CD4-positive, alpha-beta T cell treated with Interferon alpha-2 for 1 hour (primary cell): ENCODE results near the gene WDR5.

Source experiments
- DNase-seq, 2 donors: peaks; one replicate each; pipeline ENCODE4 v3.0.0-alpha.2; 2020 to 2022

Gene WDR5

GRCh38 chr9:134132208-134132870, 3.5 kb upstream of the WDR5 start:
- DNase-seq, result no peak

GRCh38 chr9:134134949-134135342, 936 bp upstream of the WDR5 start:
- no peak for DNase-seq

- no peak for DNase-seq
Measured at GRCh38 chr9:134136118-134136995, 475 bp downstream of the WDR5 start.

DNA sequence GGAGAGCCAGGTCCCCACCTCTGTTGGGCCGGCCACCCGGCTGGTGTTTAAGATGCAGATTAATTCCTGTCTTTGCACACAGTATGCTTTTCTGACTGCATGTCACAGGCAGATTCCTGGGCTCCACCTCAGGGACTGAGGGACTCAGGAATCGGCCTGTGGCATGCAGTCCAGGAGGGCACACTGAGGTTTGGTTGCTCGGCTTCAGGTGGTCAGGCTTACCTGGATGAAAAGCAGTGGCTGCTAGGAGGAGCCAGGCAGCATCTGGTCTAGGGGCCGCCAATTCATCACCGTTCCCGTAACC, 1.1 kb downstream of the WDR5 start:
- no peak for DNase-seq

- no peak for DNase-seq
Measured at GRCh38 chr9:134138292-134138691, 2.4 kb downstream of the WDR5 start.

DNA sequence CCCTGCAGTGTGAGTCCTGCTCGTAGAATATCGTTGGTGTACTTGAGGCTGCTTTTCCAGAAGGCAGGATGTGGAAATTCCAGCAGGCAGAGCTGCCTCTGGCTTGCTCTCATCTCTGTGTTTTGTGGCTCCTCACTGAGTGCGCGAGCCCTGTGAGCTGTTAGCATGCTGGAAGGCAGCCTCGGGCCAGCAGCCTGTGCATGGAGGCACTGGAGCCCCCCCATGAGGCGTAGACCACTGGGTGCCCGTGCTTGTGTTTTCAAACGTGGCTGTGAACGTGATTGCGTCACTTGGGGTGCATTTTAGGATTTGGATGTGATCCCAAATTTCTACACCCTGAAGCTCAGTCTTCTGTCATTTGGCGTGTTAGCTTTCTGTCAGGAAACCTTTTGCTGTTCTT, 3.2 kb downstream of the WDR5 start:
- no peak for DNase-seq

DNA sequence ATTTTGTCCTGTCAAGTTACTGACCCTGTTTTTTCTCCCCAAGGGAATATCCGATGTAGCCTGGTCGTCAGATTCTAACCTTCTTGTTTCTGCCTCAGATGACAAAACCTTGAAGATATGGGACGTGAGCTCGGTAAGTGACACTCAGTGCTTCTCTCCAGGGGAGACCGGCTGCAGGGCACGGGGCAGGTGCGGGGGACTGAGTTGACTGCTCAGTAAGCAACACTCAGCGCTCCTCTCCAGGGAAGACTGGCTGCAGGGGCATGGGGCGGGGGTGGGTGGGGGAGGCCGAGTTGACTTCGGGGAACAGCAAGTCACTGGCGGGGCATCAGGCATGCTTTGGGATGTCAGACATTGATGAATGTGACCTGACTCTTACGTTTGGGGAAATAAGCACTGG, 6.0 kb downstream of the WDR5 start:
- DNase-seq, result no peak

- no peak for DNase-seq
Measured at GRCh38 chr9:134144801-134145200, 8.9 kb downstream of the WDR5 start.

DNA sequence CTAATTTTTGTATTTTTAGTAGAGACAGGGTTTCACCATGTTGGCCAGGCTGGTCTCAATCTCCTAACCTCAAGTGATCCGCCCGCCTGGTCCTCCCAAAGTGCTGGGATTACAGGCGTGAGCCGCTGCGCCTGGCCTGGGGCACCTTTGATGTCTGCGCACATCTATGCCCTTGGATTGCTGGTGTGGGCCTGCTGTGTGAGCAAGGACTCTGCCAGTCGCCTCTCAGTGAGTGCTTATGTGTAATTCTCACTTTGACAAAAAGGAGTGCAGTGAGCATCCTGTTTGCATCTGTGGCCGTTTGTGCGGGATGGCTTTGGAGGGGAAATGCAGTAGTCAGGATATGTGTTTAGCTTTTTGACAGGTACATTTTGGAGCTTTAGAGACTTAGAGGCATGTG, 9.4 kb downstream of the WDR5 start:
- DNase-seq, result no peak

- no peak for DNase-seq
Measured at GRCh38 chr9:134146774-134147493, 11.1 kb downstream of the WDR5 start.

- DNase-seq, result no peak
Measured at GRCh38 chr9:134149380-134149779, 13.5 kb downstream of the WDR5 start.

- no peak for DNase-seq
Measured at GRCh38 chr9:134150557-134151214, 14.8 kb downstream of the WDR5 start.

- DNase-seq, result no peak
Measured at GRCh38 chr9:134152022-134152448, 16.2 kb downstream of the WDR5 start.

- no peak for DNase-seq
Measured at GRCh38 chr9:134152488-134152887, 16.6 kb downstream of the WDR5 start.

DNA sequence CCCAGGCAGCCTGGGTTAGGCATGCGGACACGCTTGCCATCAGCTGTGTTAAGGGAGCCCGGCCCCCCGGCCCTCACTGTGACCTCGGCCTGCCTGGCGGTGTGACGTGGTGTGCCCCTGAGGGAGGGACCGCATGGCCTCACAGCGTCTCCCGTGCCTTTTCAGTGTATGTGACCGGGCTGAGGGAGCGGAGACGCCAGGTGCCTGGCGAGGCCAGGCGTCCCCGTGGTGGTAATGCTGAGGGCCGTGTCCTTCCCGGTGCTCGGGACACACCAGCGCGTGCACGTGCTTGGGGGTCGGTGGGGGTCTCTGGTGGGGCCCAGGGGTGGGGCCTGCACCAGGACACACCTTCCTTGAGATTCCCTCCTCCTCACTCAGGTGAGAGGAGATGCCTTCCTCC, 17.6 kb downstream of the WDR5 start:
- DNase-seq, result no peak

DNA sequence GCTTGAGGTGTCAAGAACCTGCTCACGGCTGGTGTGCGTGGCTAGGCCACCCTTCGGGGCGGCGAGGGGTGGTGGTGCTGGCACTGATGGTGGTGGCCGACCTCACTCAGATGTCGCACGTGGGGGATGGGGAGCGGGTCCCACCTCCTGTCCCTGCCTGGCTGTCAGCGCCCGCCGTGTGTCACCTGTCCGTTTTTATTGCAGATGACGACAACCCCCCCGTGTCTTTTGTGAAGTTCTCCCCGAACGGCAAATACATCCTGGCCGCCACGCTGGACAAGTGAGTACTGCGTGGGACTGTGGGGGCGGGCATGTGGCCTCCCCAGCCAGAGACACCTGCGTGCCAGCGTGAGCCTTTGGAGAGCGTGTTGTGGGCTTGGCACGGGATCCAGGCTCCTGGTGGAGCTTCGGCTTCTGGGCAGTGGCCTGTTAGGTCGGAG, 18.4 kb downstream of the WDR5 start:
- DNase-seq, result no peak

GRCh38 chr9:134155812-134156377, 20.0 kb downstream of the WDR5 start:
- DNase-seq, result no peak

DNA sequence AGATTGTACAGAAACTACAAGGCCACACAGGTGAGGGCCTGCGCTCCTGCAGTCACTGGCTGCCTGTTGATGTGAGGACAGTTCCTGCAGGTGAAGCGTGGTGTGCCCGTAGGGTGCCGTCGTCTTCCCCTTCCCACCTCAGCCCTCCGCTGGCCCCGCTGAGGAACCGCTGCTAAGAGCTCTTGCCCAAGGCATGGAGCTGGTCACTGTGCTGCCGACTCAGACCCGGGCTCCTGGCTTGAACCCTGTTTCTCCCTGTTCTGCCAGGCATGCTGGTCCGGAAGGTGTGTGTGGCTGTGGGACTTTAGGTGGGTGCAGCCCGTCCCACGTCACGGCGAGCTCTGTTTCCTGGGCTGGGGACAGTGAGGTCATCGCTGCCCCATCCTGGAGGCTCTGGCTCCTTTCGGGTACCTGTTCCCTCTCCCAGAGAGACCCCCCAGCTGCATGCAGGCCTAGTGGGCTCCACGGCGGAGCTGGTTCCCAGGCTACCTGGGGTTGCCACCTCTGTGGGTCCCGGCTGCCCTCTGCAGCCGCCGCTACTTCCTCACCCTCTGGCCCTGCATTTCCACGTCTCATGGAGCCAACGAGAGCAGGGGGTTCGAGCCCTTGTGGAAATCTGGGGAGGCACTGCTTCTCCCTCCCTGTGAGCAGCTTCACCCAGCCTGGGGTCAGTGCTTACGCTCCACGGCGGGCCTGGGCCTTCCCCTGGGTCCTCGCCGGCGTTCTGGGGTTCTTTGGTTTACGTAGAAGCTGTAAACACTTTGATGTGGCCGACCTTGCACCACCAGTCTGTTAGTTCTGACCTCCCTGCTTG, 20.9 kb downstream of the WDR5 start:
- DNase-seq, result no peak

DNA sequence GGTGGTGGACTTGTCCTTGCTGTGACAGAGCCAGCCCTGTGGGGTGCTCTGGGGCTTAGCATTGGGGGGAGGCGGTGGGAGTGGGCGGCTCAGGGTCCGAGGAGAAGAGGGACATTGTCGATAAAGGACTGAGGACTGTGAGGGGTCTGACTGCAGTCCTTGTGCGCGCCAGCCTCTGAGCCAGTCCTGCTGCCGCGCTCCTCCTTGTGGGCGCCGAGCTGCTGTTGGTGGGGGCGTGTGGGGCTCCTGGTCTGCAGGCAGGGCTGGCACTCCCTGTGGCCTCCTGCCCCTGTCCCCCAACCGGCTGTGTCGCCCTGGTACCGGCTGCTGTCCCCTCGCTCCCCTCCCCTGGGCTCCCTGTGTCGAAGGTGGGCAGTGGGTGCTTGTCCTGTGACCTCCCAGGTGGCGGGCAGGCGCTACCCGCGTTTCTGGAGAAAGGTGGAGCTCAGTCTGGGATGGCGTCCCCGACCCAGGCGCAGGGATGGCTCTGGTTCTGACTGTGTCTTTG, 21.6 kb downstream of the WDR5 start:
- DNase-seq, result no peak

DNA sequence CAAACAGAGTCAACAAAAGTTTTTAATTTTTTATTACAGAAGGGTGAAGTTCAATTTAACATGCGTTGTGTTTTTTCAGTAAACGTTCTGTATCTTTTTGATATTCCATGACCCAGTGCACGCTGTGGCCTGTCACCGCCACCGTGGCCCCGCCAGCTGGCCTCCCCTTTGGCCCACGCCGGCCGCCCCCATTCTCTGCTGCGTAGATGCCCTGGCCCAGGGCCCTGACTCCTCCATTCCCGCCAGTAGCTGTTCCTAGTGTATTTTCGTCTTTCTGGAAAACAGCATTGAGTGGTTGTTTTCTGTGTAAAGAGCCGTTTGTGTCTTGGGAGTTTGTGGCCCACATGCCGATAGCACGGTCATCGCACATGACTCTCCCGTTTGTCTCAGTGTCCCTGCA, 22.4 kb downstream of the WDR5 start:
- no peak for DNase-seq

DNA sequence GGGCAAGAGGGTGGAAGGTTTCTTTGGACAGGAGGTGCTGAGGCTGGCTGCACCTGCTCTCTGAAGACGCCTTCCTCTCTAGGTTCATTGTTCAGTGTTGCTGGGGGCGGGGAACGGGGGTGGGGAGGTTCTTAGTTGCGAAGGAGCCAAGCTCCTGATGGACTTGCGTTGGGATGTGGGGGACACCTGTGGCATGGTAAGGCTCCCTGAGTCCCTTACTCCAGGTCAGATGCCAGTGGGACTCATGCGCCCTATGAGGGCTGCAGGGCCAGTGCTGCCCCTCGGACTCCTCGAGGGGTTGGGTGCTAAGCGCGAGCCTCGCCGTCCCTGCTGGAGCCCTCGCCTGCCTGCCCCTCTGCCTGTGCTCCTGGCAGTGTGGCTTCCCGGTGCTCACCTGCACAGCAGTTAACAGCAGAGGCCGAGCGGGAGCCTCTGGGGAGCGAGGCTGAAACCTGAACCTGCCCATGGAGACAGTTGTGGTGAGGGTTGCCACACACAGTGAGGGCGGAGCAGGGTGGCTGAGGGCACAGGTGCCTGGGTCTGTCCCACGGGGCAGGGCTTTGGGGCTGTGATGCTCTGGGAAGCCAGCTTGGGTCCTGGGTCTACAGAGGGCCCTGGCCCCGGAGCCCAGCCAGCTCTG, 23.0 kb downstream of the WDR5 start:
- no peak for DNase-seq
